ENCODE results near the gene MVB12A. TPM values are rescaled to one million over a fixed set of nuclear protein-coding genes. Genes with fewer than 3 reads are reported as not detected.

The MVB12A gene
- total and polyA plus RNA-seq, 2 experiments from 2014 or later = 36.6 to 60.3 TPM

GRCh38 chr19:17406887-17407196, 13.0 kb upstream of the MVB12A start (continued):
- TF ChIP-seq, protein P1, sequence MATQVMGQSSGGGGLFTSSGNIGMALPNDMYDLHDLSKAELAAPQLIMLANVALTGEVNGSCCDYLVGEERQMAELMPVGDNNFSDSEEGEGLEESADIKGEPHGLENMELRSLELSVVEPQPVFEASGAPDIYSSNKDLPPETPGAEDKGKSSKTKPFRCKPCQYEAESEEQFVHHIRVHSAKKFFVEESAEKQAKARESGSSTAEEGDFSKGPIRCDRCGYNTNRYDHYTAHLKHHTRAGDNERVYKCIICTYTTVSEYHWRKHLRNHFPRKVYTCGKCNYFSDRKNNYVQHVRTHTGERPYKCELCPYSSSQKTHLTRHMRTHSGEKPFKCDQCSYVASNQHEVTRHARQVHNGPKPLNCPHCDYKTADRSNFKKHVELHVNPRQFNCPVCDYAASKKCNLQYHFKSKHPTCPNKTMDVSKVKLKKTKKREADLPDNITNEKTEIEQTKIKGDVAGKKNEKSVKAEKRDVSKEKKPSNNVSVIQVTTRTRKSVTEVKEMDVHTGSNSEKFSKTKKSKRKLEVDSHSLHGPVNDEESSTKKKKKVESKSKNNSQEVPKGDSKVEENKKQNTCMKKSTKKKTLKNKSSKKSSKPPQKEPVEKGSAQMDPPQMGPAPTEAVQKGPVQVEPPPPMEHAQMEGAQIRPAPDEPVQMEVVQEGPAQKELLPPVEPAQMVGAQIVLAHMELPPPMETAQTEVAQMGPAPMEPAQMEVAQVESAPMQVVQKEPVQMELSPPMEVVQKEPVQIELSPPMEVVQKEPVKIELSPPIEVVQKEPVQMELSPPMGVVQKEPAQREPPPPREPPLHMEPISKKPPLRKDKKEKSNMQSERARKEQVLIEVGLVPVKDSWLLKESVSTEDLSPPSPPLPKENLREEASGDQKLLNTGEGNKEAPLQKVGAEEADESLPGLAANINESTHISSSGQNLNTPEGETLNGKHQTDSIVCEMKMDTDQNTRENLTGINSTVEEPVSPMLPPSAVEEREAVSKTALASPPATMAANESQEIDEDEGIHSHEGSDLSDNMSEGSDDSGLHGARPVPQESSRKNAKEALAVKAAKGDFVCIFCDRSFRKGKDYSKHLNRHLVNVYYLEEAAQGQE (IDR thresholded peaks at IDR 0.05; ENCODE audit: unreplicated experiment) = no peak
- no peak for TF ChIP-seq ZNF331 (CRISPR knock-in tag; IDR thresholded peaks at IDR 0.05; ENCODE audit: low read depth)
- no peak for TF ChIP-seq EZH2 (IDR thresholded peaks at IDR 0.05; ENCODE audit: low read depth, unreplicated experiment)
- TF ChIP-seq POLR2AphosphoS5 (IDR thresholded peaks at IDR 0.05; ENCODE audit: low read depth) = no peak

- H3K27me3 Mint-ChIP-seq (ENCODE audit: insufficient read depth, low read depth, poor library complexity) = peaks cover 5% of the 10 kb centered on the region
- H3K9me3 Mint-ChIP-seq = no peaks in the 10 kb centered on the region
- H3K36me3 Mint-ChIP-seq (ENCODE audit: low read depth) = peaks cover 11% of the 10 kb centered on the region
- Histone ChIP-seq H3K4me2 (no peak overlapping the region), H3K4me3 (no peak overlapping the region), H2AFZ (no peak overlapping the region), H3K27me3 (ENCODE audit: insufficient read depth) (peaks cover 14% of the 10 kb centered on the region), H3K79me2 (replicated peaks; ENCODE audit: insufficient read depth) (no peaks in the 10 kb centered on the region), H3K36me3 (ENCODE audit: insufficient read depth) (no peaks in the 10 kb centered on the region), H3K4me1 (ENCODE audit: insufficient read depth) (peaks cover 25% of the 10 kb centered on the region), H3K9me2 (ENCODE audit: insufficient read depth) (no peaks in the 10 kb centered on the region), H4K20me1 (replicated peaks; ENCODE audit: insufficient read depth) (no peaks in the 10 kb centered on the region), H3K27ac (ENCODE audit: low read depth) (no peak overlapping the region), H3F3A (replicated peaks; ENCODE audit: low read depth) (0 out of 2 replicates have a peak, but pooled peaks cover 12% of the 10 kb centered on the region)
- DNase-seq (ENCODE audit: low spot score) (no peak), ATAC-seq (no peak)
- H3K4me1 Mint-ChIP-seq = peaks cover 27% of the 10 kb centered on the region
- no peak overlapping the region for H3K4me3 Mint-ChIP-seq
- no peak overlapping the region for H3K27ac Mint-ChIP-seq
- TF ChIP-seq, protein P2, sequence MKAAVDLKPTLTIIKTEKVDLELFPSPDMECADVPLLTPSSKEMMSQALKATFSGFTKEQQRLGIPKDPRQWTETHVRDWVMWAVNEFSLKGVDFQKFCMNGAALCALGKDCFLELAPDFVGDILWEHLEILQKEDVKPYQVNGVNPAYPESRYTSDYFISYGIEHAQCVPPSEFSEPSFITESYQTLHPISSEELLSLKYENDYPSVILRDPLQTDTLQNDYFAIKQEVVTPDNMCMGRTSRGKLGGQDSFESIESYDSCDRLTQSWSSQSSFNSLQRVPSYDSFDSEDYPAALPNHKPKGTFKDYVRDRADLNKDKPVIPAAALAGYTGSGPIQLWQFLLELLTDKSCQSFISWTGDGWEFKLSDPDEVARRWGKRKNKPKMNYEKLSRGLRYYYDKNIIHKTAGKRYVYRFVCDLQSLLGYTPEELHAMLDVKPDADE (IDR thresholded peaks at IDR 0.05) = no peak
- TF ChIP-seq ZNF462 (CRISPR knock-in tag; IDR thresholded peaks at IDR 0.05) (no peak), STAT1 (IDR thresholded peaks at IDR 0.05; ENCODE audit: unreplicated experiment) (no peak), POLR2AphosphoS5 (IDR thresholded peaks at IDR 0.05; ENCODE audit: low read depth) (no peak), JUNB (IDR thresholded peaks at IDR 0.05; ENCODE audit: unreplicated experiment) (no peak), NANOG (IDR thresholded peaks at IDR 0.05; ENCODE audit: borderline replicate concordance) (no peak), ZNF114 (CRISPR knock-in tag; IDR thresholded peaks at IDR 0.05) (no peak), CREB1 (CRISPR knock-in tag; IDR thresholded peaks at IDR 0.05; ENCODE audit: low read depth) (no peak), ZNF331 (CRISPR knock-in tag; IDR thresholded peaks at IDR 0.05; ENCODE audit: low read depth) (no peak), EZH2 (IDR thresholded peaks at IDR 0.05; ENCODE audit: low read depth, unreplicated experiment) (no peak), EZH2phosphoT487 (IDR thresholded peaks at IDR 0.05; ENCODE audit: unreplicated experiment) (no peak)
These were observed 9.9 kb upstream of the MVB12A start for GRCh38 chr19:17409990-17410389.
